Adrenal gland (tissue), 5 donors: ENCODE results near the gene C6orf120.

ENCODE experiments used
- POLR2A ChIP-seq, 2 donors: fragments of 450-650 bp; IDR thresholded peaks; one replicate each; pipeline ENCODE4 v1.6.1; 2017; ENCODE audit warnings: antibody characterized with exemption in 2 of 2, mild to moderate bottlenecking in 2 of 2, moderate library complexity in 1 of 2
- TF ChIP-seq, protein P1 (sequence below), 6 experiments: fragments of 450-650 bp in 4 of 6; fragments of 200-600 bp in 2 of 6; sonication (generic) in 1 of 6; IDR thresholded peaks; 1 replicate in 5 of 6; 2 replicates in 1 of 6; pipeline versions ENCODE4 v1.5.1 to v1.8.0; 2016 to 2021; ENCODE audit warnings: antibody characterized with exemption in 6 of 6, mild to moderate bottlenecking in 2 of 6, moderate library complexity in 1 of 6
- donor health status: DM: no; HTN: no; CAD: no.

DNA sequence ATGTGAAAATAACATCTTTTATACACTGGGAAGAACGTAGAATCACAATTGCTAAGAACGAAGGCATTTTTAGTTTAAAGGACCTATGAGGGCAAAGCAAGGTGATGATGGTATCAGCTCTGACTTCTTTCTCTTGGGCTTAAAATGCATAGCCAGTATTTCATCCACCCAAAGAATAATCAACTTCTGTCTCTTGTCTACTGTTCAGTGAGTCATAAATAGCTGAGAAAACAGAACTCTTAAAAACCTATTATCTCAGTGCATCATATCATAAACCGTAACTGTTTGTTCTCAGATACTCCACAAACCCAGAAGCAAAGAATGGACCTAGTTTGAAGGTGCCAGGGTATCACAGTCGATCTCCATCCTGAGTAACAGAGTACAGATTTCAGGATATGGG, 17.2 kb downstream of the C6orf120 start:
- TF ChIP-seq, protein P1, sequence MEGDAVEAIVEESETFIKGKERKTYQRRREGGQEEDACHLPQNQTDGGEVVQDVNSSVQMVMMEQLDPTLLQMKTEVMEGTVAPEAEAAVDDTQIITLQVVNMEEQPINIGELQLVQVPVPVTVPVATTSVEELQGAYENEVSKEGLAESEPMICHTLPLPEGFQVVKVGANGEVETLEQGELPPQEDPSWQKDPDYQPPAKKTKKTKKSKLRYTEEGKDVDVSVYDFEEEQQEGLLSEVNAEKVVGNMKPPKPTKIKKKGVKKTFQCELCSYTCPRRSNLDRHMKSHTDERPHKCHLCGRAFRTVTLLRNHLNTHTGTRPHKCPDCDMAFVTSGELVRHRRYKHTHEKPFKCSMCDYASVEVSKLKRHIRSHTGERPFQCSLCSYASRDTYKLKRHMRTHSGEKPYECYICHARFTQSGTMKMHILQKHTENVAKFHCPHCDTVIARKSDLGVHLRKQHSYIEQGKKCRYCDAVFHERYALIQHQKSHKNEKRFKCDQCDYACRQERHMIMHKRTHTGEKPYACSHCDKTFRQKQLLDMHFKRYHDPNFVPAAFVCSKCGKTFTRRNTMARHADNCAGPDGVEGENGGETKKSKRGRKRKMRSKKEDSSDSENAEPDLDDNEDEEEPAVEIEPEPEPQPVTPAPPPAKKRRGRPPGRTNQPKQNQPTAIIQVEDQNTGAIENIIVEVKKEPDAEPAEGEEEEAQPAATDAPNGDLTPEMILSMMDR (IDR thresholded peaks at IDR 0.05): no peak
- no peak for TF ChIP-seq POLR2A (IDR thresholded peaks at IDR 0.05)
